Right renal cortex interstitium (tissue), 3 donors: Measurements from ENCODE around the gene CDH4. TPM values are rescaled to one million over a fixed set of nuclear protein-coding genes. Genes with fewer than 3 reads are reported as not detected.
"Not testable (repeated sequence)": the region's sequence is repeated elsewhere in the genome, so short reads cannot be mapped to it uniquely, and the experiment has no call there.

Experiments
- DNase-seq, 3 donors: peaks; one replicate each; pipeline ENCODE4 v3.0.0-alpha.2; 2013; ENCODE audit warnings: low read depth in 3 of 3, low spot score in 2 of 3
- polyA plus RNA-seq, 3 donors: library from polyadenylated mRNA; unstranded; fragments of 120-200 nt; gene quantifications; one replicate each; pipeline ENCODE4 v1.2.1, GENCODE V29; 2013; ENCODE audit not compliant: insufficient read length in 3 of 3

The CDH4 gene
- polyA plus RNA-seq, 3 donors: 5.8 to 6.8 (median 5.9) TPM

DNA sequence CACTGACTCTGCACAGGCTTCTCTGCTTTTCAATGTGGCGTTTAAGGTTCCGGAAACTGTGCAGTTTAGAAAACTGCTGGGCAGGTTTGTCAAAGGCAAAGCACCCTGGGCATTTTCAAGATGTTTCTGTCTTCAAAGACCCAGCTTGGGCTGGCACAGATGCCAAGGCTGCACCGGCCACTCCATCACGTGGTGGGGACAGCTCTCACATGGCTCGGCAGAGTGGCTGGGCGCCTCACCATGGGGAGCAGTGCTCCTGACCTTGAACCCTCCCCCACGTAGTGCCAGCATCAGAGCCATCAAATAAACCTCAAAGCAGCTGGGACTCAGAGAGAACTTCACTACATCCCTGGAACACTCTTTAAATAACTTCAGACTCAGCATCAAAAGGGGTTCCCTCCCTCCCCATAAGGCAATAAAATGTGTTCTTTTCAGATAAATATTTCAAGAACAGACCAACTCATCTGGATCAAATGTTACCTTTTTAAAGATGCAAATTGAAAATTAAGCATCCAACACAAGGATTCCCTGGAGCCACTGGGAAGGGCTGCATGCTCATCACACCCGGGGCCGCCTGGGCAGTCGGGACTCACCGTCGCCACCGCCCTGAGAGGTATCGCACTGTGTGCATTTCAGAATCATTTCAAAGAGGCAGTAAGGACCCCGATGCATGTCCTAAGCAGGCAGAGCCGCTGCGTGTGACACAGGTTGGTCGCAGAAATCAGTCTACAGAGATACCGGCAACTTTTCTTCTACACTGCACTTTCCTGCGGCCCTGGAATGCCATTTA lies 157.1 kb downstream of the CDH4 start:
- DNase-seq: no peak

DNA sequence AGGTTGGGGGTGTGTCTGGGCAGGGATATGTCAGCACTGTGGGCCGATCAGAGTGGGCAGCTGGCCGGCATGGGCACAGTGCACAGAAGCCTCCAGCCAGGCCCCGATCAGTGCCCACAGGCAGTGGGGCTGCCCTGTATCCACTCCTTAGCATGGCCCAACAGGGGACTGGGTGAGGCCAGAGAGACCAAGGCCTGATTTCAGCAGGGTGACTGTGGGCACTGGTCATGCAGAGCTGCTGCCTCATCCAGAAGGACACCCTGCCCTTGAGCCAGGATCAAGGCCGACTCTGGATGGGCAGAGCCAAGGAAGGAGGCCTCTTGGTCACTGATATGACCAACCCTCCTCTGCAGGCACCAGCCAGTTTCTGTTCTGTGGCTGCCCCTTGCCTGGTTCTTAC lies 159.7 kb downstream of the CDH4 start:
- no peak for DNase-seq

DNA sequence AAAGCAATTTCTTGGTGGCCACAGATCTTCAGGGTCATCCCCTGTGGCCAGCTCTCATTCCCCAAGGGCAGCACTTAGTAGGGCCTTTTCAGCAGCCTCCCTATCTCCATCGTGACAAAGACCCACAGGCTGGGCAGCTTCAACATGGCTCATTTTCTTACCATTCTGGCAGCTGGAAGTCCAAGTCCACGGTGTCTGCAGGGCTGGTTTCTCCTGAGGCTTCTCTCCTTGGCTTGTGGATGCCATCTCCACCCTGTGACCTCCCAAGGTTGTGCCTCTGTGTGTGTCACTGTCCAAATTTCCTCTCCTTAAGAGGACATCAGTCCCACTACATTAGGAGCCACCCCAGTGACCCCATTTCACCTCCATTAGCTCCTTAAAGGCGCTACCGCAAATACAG lies 161.7 kb downstream of the CDH4 start:
- no peak for DNase-seq

DNA sequence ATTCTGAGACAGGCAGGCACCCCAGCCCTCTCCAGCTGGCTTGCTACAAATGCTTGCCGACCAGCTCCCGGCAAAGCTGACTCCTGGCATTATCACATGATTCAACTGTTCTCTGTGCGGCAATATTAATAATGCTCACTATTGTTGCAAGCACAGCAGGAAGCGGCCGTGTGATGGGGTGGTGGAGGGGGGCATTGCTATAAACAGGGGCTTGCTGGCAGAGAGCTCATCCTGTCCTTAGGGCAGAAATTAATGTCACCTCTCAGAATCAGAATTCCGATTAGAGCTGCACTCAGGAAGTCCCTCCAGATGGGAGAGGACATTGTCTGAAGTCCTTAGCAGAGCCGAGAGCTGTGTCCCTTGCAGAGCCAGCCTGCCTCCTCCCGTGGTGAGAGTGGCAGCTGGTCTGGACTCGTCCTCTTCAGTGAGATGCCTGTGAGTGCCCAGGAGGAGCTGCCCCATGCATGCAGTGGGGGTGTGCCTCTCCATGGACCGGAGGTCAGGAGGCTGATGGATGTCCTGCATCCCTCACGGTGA lies 162.5 kb downstream of the CDH4 start:
- no peak for DNase-seq

DNA sequence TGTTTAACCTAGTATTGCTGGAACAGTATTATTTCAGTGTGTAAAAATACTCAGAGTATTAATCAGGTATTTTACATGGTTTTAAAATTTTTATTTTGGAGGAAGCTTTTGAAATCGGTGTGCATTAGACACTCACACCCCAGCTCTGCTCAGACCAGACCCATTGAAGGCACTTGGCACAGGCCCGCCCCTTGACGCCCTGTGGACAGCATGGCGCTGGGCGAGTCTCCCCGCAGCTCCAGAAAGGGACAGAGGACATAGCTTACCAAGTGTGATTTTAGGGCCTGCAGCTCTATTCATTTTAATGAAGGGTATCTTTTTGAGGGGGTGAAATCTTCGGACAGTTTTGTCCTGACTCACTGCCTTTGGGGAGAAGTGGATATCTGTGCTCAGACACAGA lies 164.5 kb downstream of the CDH4 start:
- no peak for DNase-seq

DNA sequence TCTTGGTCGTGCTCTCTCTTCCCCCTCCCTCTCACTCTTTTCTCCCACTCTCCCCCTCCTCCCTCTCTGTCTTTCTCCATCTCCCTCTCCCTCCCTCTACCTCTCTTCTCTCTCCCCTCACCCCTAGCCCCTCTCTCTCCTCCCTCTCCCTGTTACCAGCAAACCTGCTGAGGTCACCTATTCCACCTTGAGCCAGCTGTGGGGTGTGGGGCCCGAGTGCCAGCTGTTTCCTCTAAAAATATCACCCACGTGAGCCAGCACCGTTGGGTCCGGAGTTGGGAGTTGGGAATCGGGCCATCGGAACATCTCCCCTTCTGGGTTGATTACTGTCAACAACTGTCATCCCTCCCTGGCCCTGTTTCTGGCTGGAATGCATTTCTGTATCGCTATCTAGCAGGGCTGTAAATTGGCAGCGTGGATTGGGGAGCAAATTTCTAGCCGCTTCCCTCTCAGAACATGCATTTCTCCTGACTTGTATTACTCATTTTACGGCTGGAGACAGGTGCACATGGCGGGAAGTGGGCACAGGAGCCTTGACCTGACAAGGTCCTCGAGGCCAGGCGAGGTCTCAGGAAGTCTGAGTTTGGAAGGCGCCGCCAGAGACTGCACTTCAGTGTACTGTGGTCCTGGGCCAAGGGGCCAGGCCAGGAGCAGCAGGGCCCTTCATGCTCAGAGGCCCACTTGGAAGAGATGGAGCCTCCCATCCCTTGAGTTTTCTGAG lies 165.3 kb downstream of the CDH4 start:
- DNase-seq: no peak

DNA sequence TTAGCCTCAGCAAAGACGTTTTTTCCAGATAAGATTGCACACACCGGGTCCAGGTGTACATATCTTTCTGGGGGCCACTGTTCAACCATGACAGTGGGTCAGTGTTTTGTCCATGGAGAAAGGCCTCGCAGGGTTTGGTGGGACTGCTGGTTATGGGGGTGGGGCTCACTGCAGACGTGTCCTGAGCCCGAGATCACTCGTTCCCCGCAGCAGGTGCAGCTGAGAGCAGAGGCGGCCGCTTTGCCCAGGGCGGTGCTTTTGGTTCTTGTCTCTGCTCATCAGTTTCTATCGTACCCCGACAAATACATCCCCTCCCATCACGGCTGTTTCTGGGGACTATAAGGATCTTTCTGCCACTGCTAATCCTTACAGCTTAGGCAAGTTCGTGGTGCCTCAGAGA lies 166.9 kb downstream of the CDH4 start:
- DNase-seq: no peak

DNA sequence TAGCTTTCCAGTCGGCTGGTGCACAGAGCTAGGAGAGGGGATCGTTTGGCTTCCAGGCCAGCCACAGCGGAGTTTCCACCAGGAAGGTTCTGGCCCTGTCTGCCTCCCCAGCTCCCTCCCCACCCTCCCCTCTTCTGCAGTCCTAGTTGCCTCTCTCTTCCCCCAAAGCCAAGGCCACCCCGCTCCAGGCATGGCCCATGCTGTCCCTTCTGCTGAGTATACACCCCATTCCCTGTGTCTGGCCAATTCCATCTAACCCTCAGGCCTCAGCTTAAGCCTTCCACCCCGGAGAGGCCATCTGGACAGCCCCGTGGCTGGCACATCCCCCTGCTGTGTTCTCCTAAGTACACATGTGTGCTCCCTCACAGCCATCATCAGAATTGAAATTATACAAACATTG lies 167.4 kb downstream of the CDH4 start:
- no peak for DNase-seq

DNA sequence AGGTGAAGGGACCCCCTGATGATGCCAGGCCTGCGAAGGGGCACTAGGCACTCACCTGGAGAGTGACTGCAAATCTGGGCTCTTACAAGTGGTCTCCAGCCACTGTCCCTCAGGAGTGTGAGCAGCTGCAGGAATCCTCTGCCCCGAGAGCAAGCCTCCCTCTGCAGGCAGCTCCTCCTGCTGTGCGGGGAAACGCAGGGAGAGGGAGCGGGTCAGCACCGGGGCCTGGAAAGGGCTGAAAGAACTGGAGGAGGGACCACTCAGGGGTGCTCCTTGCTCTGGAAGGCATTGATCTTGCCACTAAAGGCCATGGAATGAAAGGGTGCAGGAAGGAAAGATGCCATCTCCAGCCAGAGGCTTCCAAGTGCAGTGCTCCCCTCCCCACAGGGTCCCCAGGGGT lies 168.0 kb downstream of the CDH4 start:
- no peak for DNase-seq

DNA sequence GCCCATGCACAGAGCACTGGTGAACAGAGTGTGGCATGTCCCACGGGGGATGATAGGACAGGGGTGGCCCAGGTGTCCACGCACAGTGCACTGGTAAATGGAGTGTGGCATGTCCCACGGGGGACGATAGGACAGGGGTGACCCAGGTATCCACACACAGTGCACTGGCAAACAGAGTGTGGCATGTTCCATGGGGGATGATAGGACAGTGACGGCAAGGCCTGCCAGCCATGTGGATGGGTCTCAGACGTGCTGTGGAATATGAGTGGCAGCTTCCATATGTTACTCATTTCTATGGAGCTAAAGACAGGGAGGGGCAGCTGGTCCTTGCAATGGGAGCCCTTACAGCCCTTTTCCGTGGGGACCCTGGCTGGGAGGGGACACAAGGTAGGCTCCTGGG lies 168.7 kb downstream of the CDH4 start:
- DNase-seq: no peak

DNA sequence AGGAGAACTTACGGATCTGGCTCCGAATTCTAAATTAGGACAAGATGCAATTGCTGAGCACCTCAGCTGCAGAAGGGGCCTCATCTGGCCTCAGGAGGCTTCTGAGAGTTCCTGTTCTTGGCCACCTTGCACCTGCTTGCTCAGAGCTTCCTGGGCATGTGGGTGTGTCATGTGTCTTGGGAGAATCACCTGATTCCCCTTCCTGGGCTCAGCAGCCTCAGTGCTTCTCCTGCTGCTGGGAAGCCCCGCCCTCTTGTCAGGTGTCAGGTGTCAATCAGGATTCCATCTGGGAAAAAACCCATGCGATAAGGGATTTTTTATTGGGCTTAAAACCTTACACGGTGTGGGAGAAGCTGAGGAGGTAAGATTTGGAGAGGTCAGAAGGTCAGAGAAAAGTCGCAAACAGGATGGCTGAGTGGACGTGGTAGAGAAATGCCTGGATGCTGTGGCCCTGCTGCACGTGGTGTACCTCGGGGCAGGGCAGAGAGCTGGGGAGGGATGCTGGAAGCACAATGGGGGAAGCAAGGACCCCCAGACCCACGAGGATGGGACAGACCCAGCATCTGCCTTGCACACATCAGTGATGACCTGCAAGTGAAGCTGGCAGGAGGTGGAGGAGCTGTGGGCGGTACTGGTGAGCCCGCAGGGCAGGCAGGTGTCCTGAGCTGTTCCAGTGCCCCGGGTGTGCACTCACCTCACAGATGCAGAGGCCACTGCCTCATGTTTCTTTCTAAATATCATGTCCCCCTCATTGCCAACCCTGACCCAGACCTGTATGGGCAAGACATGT lies 170.8 kb downstream of the CDH4 start:
- no peak for DNase-seq

DNA sequence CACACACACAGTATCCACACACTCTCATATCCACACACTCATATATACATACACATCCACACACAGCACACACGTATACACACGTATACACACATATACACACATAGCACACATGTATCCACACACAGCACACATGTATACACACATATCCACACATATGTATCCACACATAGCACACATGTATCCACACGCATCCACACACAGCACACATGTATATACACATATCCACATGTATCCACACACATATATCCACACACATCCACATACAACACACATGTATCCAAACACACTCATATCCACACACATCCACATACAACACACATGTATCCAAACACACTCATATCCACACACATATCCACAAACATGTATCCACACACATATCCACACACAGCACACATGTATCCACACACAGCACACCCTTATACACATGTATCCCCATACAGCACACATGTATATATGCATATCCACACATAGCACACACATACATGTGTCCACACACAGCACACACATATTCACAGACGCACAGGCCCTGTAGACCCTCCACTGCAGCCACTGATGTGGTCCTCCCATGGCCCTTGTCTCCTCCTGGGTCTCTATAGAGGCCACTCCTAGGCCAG lies 172.1 kb downstream of the CDH4 start:
- no peak for DNase-seq

DNA sequence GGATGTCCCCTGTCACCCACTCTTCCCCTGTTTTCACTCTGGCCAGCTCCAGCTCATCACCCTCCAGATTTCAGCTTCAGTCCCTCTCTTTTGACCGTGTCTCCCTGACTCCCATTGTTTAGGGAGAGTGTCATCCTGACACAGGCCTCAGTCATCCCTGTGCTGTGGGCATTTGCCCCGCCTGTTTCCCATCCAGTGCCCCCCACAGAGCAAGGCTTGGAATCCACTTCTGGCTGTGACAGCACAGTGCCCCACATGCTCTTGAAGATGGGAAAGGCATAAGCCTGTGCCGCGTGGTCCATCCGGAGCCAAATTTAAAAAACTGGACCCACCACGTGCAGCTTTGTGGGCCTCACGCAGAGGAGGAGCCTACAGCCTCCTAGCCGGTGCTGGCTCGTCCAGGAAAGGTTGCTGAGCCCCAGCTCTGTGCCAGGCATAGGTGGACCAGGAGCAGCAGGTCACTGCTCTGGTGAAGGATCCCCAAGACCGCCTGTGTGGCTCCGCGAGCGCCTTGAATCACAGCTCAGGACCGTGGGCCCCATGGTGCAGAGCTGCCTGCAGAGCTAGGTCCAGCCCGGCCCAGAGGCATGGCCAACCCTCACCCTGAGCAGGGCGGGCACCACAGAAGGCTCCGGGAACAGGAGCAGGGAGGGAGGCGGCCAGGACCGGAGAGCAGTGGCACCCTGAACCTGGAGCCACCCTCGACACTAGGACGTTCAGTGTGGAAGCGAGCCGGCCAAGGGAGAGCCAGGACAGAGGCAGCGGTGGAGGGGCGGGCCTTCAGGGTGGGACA lies 172.8 kb downstream of the CDH4 start:
- DNase-seq: no peak

DNA sequence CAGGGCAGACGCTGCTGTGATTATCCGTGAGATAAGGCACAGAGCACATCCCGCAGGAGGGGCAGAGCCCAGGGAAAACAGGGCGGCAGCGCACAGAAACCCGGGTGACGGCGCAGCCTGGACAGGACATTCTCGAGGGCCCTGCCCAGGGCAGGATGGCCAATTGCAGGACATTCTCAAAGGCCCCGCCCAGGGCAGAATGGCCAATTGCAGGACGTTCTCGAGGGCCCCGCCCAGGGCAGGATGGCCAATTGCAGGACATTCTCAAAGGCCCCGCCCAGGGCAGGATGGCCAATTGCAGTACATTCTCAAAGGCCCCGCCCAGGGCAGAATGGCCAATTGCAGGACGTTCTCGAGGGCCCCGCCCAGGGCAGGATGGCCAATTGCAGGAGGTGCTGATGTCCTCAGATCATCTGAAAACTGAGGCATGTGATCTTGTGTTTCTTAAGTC lies 173.5 kb downstream of the CDH4 start:
- DNase-seq: not testable (repeated sequence)

DNA sequence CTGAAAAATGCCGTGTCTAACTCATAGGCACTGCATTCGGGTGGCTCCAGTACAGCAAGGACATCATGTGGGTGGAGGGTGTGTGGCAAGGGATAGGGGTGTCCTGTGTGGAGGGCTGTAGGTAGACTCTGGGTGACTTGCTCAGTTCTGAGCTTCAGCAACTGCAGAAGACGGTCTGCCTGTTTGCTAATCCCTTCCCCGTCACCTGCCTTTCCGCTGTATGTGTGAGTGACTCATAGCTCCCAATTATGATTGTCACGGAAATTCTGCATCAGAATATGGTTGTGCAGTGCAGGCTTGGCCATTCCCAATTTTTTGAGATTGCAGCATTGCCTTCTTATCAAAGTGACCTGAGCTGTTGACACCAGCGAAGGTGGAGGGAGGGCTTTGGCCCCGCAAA lies 174.3 kb downstream of the CDH4 start:
- no peak for DNase-seq

DNA sequence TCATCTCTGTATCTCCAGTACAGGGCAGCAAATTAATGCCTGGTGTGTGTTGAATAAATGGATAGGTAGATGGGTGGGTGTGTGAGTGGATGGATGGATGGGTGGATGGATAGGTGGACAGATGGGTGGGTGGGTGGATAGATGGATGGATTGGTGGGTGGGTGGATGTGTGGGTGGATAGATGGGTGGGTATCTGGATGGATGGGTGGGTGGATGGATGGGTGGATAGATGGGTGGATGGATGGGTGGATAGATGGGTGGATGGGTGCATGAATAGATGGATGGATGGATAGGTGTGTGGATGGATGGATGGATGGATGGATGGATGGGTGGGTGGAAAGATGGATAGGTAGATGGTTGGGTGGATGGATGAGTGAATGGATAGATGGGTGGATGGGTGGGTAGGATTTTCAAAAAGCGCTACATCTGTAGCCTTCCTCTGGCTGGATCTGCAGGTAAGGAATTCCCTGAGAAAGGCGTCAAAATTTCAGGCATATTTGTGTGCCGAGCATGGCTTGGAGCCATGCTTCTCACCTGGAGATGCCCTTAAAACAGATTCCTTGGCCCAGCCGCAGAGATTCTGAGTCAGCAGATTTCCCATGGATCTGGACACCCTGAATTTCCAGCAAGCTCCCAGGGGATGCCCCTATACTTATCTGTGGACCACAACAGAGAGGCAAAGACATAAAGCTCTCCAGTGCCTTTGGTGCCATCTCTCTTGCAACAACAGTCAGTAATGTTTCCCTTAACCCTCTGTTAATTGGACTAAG lies 177.6 kb downstream of the CDH4 start:
- no peak for DNase-seq

DNA sequence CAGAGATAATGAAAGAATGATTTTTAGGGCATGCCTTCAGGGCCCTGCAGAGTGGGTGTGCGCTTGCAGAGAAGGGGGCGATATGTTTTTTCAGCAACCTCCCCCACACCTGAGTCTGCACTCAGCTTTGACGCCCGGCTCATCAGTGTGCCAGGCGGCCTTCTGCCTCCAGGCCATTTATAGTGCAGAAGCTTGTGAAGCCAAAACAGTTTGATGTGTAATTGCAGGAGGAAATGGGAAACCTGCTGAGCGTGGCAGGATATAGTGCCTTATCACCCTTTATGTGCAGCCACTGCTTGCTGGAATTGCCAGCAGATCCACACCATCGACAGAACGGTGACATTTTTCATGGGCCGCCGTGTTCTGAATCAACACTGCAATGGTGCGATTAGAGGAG lies 178.2 kb downstream of the CDH4 start:
- DNase-seq: no peak

DNA sequence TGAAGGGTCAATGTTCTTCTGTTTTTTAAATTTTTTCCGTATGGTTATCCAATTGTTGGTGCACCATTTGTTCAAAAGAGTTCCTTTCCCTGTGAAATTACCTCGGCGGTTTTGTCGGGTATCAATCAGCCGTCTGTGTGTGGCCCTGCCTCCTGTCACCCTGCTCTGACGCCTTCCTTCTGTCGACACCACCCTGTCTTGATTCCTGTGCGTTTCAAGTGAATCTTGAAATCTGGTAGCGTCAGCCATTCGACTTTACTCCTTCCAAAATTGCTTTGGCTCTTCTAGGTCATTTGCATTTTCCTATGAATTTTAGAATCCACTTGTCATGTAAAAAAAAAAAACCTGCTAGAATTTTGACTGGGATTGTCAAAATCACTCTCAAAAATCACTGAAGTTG lies 181.1 kb downstream of the CDH4 start:
- no peak for DNase-seq

DNA sequence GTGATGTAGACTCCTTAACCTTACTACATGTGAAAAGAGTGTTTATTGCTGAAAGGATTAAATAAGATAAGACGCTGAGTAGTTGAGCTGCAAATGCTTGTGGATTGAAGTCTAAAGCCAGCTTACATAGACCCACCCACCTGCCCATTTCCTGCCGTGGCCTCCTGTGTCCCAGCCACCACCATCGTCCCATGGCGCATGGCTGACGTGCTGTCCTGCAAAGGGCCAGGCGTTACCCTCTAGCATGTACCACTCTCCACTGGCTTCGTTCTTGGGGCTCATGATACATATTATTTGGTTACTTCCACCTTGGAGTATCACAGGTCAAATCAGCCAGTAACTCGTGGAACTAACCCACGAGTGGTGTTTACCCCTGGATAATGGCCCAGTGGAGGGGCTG lies 181.8 kb downstream of the CDH4 start:
- DNase-seq: no peak
